Measurements from ENCODE around the gene NADSYN1. TPM values are rescaled to one million over a fixed set of nuclear protein-coding genes. Genes with fewer than 3 reads are reported as not detected.
"Not testable (repeated sequence)": the region's sequence is repeated elsewhere in the genome, so short reads cannot be mapped to it uniquely, and the experiment has no call there.

NADSYN1 gene
- polyA plus RNA-seq, 1 donor: 78.4 TPM

- no peak for DNase-seq
These were observed 72.4 kb downstream of the NADSYN1 start for GRCh38 chr11:71525188-71525937.

GRCh38 chr11:71525938-71526495 lies 73.0 kb downstream of the NADSYN1 start:
- no peak for DNase-seq

GRCh38 chr11:71526796-71527575 lies 74.0 kb downstream of the NADSYN1 start, which contains the start of gene KRTAP5-7:
Gene KRTAP5-7 (plus strand): TSS chr11:71527267. CDS start chr11:71527301, 34 bp downstream.
- not testable (repeated sequence) for DNase-seq

- DNase-seq: no peak
These were observed 74.7 kb downstream of the NADSYN1 start for GRCh38 chr11:71527576-71528210.

GRCh38 chr11:71530602-71531001 lies 77.6 kb downstream of the NADSYN1 start:
- peak; percentile 17 for DNase-seq

- DNase-seq: no peak
These were observed 79.1 kb downstream of the NADSYN1 start for GRCh38 chr11:71532036-71532610.

GRCh38 chr11:71534711-71535608 lies 82.0 kb downstream of the NADSYN1 start:
- DNase-seq: not testable (repeated sequence)

GRCh38 chr11:71535825-71536224 lies 82.8 kb downstream of the NADSYN1 start:
- no peak for DNase-seq

GRCh38 chr11:71537537-71537936 lies 84.5 kb downstream of the NADSYN1 start:
- no peak for DNase-seq

- DNase-seq: not testable (repeated sequence)
These were observed 85.1 kb downstream of the NADSYN1 start, which contains the start of gene KRTAP5-8 for GRCh38 chr11:71537977-71538665. Gene KRTAP5-8 (plus strand): TSS chr11:71538025. CDS start chr11:71538056, 31 bp downstream.

- DNase-seq: no peak
These were observed 85.6 kb downstream of the NADSYN1 start for GRCh38 chr11:71538666-71538990.

GRCh38 chr11:71539017-71539416 lies 86.0 kb downstream of the NADSYN1 start:
- no peak for DNase-seq

- not testable (repeated sequence) for DNase-seq
These were observed 87.0 kb downstream of the NADSYN1 start for GRCh38 chr11:71539971-71540370.

- DNase-seq: not testable (repeated sequence)
These were observed 87.7 kb downstream of the NADSYN1 start for GRCh38 chr11:71540521-71541304.

GRCh38 chr11:71542382-71542781 lies 89.4 kb downstream of the NADSYN1 start:
- DNase-seq: no peak

GRCh38 chr11:71542879-71543777 lies 90.1 kb downstream of the NADSYN1 start:
- no peak for DNase-seq

- DNase-seq: no peak
These were observed 90.9 kb downstream of the NADSYN1 start for GRCh38 chr11:71543866-71544265.

- DNase-seq: no peak
These were observed 91.7 kb downstream of the NADSYN1 start for GRCh38 chr11:71544525-71545214.
